OCI-LY7 (cell line): ENCODE data around the gene NF1.
"Not testable (repeated sequence)": the region's sequence is repeated elsewhere in the genome, so short reads cannot be mapped to it uniquely, and the experiment has no call there.

ENCODE experiments used
- CTCF ChIP-seq: fragments of 200-600 bp; sonication (generic); conservative IDR thresholded peaks from 2 replicates; pipeline ENCODE4 v1.5.1; 2014; ENCODE audit warnings: mild to moderate bottlenecking, antibody characterized with exemption, low read length, moderate library complexity, mixed read lengths
- EZH2phosphoT487 ChIP-seq: fragments of 200-600 bp; sonication (generic); IDR thresholded peaks from 2 replicates; pipeline ENCODE4 v1.6.1; 2018; ENCODE audit warnings: low read depth, borderline replicate concordance, mild to moderate bottlenecking, mixed run types, antibody characterized with exemption, low read length, moderate library complexity, mixed read lengths

- TF ChIP-seq CTCF, EZH2phosphoT487: not testable (repeated sequence)
Measured at GRCh38 chr17:31176143-31176542, 81.4 kb downstream of the NF1 start.
